Keratinocyte (primary cell): ENCODE data around the gene LCN10.

Experiments
- CTCF ChIP-seq, 3 experiments: IDR thresholded peaks in 1 of 3; conservative IDR thresholded peaks in 1 of 3; optimal IDR thresholded peaks in 1 of 3; 2 replicates in 2 of 3; 3 replicates in 1 of 3; pipeline versions ENCODE3 to v1.5.1; 2011; ENCODE audit warnings: low read length in 3 of 3, mild to moderate bottlenecking in 3 of 3, moderate library complexity in 2 of 3, control low read depth in 1 of 3, inconsistent platforms in 1 of 3; ENCODE audit not compliant: insufficient read depth in 2 of 3; ENCODE audit errors: extremely low read depth in 1 of 3
- EZH2 ChIP-seq: IDR thresholded peaks from one replicate; pipeline ENCODE4 v1.6.1; 2012; ENCODE audit warnings: inconsistent platforms, mild to moderate bottlenecking, low read length, moderate library complexity

GRCh38 chr9:136693490-136694162 is 49.1 kb downstream of the LCN10 start:
- no peak for TF ChIP-seq CTCF (optimal IDR thresholded peaks at IDR 0.05 in 1 of 3, IDR thresholded peaks at IDR 0.05 in 1 of 3, conservative IDR thresholded peaks at IDR 0.05 in 1 of 3; ENCODE audit: extremely low read depth in 1 of 3, insufficient read depth in 2 of 3, low read length in 3 of 3)
- TF ChIP-seq EZH2 = no peak
